Measurements from ENCODE around the gene MCTS1.
"Not testable (repeated sequence)": the region's sequence is repeated elsewhere in the genome, so short reads cannot be mapped to it uniquely, and the experiment has no call there.

Gene MCTS1

GRCh38 chrX:120647127-120647526 is 43.2 kb downstream of the MCTS1 start:
- Histone ChIP-seq H3K36me3 (ENCODE audit: control insufficient read depth, insufficient read depth, low read length) (no peaks in the 10 kb centered on the region), H3K4me1 (ENCODE audit: control insufficient read depth, insufficient read depth, low read length) (no peaks in the 10 kb centered on the region)

GRCh38 chrX:120652256-120652655 is 48.4 kb downstream of the MCTS1 start:
- not testable (repeated sequence) for H3K9ac ChIP-seq (ENCODE audit: low read length); H3K4me1 ChIP-seq (ENCODE audit: control insufficient read depth, insufficient read depth, low read length); H3K27me3 ChIP-seq (ENCODE audit: control insufficient read depth, insufficient read depth, low read length); H3K36me3 ChIP-seq (ENCODE audit: control insufficient read depth, insufficient read depth, low read length); H3K27ac ChIP-seq (ENCODE audit: low read depth, low read length); H3K4me3 ChIP-seq (ENCODE audit: low read length)

More at GRCh38 chrX:120647127-120647526, 43.2 kb downstream of the MCTS1 start:
- no peak overlapping the region for H3K4me3 ChIP-seq (ENCODE audit: low read length)
- no peaks in the 10 kb centered on the region for H3K27me3 ChIP-seq (ENCODE audit: control insufficient read depth, insufficient read depth, low read length)
- no peak overlapping the region for H3K9ac ChIP-seq (ENCODE audit: low read length)
- no peak overlapping the region for H3K27ac ChIP-seq (ENCODE audit: low read depth, low read length)

- Histone ChIP-seq H3K36me3 (ENCODE audit: control insufficient read depth, insufficient read depth, low read length) (no peaks in the 10 kb centered on the region), H3K27me3 (ENCODE audit: control insufficient read depth, insufficient read depth, low read length) (no peaks in the 10 kb centered on the region), H3K9ac (ENCODE audit: low read length) (no peak overlapping the region), H3K4me1 (ENCODE audit: control insufficient read depth, insufficient read depth, low read length) (no peaks in the 10 kb centered on the region), H3K27ac (ENCODE audit: low read depth, low read length) (no peak overlapping the region), H3K4me3 (ENCODE audit: low read length) (no peak overlapping the region)
Observed at GRCh38 chrX:120653000-120653399, 49.1 kb downstream of the MCTS1 start.

DNA sequence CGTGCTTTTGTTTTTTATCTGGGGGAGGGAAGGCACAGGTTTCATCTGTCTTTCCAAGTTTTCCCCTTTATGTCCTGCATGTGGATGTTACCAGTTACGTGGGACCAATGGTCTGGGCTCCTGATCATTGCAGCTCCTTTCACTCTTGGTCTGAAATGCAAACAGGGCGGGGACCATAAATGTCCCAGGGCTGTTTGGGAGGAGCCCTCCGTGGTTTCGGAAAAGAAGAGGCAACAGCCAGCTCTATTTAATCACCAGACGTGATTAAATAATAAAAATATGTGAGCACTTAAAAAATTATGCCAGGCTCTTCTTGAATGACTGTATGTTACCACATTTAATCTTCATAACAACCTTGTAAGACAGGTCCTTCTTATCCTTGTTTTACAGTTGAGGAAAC is 56.7 kb downstream of the MCTS1 start:
- Histone ChIP-seq H3K4me3 (ENCODE audit: low read length) (no peak overlapping the region), H3K27me3 (ENCODE audit: control insufficient read depth, insufficient read depth, low read length) (no peaks in the 10 kb centered on the region), H3K9ac (ENCODE audit: low read length) (no peak overlapping the region), H3K27ac (ENCODE audit: low read depth, low read length) (no peak overlapping the region), H3K4me1 (ENCODE audit: control insufficient read depth, insufficient read depth, low read length) (no peaks in the 10 kb centered on the region), H3K36me3 (ENCODE audit: control insufficient read depth, insufficient read depth, low read length) (no peaks in the 10 kb centered on the region)
